Iris pigment epithelial cell (primary cell): ENCODE data around the gene TMEM26.
A peak's percentile ranks its signal among the peaks of the same experiment; 100 is the strongest.

Experiments used
- DNase-seq: peaks from one replicate; pipeline ENCODE4 v3.0.0-alpha.2; 2011; ENCODE audit warnings: low read depth

TMEM26 gene

GRCh38 chr10:61458031-61458430 lies 4.8 kb upstream of the TMEM26 start:
- no peak for DNase-seq

- DNase-seq, result peak; percentile 59
Observed at GRCh38 chr10:61456095-61456789, 3.1 kb upstream of the TMEM26 start.

DNA sequence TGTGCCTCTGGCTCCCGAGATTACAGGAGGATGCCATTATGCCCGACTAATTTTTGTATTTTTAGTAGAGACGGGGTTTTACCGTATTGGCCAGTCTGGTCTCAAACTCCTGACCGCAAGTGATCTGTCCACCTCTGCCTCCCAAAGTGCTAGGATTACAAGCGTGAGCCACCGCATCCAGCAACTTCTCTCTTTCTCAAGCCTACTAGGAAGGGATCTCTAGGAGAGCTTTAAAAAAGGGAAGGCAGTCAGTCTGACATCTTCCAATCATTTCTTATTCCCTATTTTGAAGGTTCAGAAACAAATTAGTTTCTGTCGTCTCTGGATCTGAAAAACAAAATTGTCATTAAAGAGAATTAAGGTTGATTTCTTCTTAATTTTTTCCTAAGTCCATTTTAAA lies 2.5 kb upstream of the TMEM26 start:
- DNase-seq, result no peak

GRCh38 chr10:61454541-61454940 lies 1.4 kb upstream of the TMEM26 start:
- no peak for DNase-seq

DNA sequence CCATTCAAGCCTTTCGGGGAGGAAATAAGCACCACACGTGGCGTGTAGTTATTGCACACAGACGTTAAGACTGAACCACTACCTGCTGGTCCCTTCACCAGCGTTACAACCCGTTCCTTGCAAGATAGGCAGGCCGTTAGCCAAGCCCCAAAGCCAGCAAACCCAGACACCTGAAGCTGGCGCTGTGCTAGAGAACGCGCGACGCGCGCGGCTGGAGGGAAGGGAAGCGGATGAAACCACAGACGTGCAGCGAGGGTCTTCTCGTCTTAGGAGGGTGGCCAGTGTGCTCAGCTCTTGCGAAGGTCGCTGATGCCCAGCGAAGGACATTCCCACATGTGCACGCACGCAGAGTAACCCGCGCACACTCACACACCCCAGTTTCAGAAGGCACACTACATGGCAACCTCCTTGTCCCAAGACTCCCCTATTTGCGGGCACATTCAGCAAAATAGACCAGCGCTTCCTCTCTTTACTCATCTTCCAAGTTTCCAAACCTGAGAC lies 980 bp downstream of the TMEM26 start:
- DNase-seq, result peak; percentile 8

GRCh38 chr10:61451357-61451756 lies 1.8 kb downstream of the TMEM26 start:
- no peak for DNase-seq

- DNase-seq, result no peak
Observed at GRCh38 chr10:61448841-61449600, 4.2 kb downstream of the TMEM26 start.

GRCh38 chr10:61448091-61448490 lies 5.1 kb downstream of the TMEM26 start:
- DNase-seq, result no peak

GRCh38 chr10:61439058-61439609 lies 14.0 kb downstream of the TMEM26 start:
- no peak for DNase-seq

- peak; percentile 70 for DNase-seq
Observed at GRCh38 chr10:61438141-61438988, 14.8 kb downstream of the TMEM26 start.

DNA sequence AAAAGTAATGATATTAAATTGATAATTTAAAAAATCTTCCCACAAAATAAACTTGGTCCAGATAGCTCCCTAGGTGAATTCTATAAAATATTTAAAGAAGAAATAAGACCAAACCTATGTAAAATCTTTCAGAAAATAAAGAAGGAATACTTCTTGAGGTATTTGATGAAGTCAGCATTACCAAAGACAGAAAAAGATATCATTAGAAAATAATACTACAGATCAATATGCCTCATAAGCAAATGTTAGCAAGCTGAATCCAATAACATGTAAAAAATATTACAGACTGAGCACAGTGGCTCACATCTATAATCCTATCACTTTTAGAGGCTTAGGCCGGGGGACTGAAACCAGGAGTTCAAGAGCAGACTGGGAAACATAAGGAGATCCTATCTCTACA lies 30.0 kb downstream of the TMEM26 start:
- DNase-seq, result no peak

DNA sequence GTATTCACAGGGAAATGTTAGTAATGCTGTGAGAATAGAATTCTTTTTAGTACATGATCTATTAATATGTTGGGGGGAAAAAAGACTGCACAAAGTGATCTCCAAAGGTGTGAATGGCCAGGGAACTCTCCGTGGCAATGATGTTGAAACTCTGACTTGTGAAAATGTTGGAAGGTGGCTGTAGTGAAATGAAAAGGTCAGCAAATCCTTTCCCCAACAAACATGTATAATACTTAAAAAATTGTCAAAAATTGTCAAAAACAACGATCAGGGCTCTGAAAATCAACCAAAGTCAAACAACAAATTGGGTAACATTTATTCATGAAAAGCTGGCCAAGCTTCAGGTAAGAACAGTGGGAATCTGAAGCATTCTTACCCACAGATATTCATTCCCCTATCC lies 35.5 kb downstream of the TMEM26 start:
- DNase-seq, result no peak

DNA sequence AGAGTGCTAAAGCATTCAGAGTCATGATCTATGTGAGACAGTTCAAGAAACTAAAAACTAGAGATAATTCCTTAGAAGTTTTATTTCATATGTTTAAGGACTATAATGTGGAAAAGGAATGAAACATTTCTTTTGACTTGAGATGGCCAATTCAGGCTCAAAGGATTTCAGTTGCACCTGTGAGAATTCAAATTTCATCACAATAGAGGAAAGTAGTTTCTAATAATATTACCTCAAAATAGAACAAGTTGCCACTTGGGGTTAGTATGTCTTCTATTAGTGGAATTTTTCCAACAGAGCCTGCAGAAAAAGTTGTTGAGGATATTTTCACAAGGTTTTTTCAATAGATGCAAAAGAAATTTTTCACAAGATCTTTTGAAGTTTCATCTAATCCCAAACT lies 37.4 kb downstream of the TMEM26 start:
- no peak for DNase-seq

- DNase-seq, result no peak
Observed at GRCh38 chr10:61411706-61412105, 41.5 kb downstream of the TMEM26 start.

DNA sequence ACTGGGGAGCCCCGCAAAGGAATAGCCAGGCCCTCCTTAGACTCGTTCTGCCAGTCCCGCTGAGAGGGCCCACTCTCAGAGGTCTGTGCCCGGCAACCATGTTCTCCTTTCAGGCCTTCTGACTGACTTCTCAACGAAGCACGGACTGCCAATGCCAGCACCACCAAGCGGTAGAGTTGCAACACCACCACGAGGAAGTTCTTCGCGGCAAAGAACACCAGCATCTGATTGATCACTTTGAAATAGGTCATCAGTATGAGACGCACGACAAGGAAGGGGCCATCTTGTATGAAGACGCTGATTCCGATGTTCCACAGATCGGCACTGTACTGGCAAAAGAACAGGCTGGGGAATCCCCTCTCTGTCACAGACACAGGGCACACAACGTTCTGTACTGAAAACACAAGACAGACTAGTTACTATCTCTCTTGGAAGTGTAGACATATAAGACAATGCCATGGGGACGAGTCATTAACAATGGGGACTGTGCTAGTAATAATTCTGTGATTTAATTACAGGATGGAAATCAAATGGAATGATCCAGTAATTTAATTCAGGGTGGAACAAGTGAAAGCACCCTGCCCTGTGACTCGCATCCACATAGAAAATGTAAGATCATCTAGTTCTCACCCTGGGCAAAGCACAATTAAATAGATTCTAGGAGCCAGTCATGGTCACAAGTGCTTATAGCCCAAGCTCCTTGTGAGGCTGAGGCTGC lies 42.7 kb downstream of the TMEM26 start:
- peak; percentile 0 for DNase-seq

DNA sequence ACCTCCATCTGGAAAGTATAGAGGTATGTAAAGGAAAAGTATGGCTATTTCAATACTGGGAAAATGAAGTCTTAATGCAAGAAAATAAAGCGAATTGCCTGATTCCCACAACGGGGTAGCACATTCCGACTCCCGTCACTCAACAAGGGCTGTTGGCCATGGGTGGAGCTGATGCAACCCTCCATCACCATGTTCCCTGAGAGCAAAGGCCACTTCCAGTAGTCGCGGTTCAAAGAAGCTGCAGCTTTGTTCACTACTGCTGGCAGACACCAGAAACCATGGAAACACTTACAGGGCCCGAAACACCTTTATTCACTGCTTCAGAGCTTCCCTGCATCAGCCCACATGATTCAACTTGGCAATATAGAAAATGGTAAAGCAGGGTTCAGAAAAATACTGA lies 44.0 kb downstream of the TMEM26 start:
- DNase-seq, result no peak

DNA sequence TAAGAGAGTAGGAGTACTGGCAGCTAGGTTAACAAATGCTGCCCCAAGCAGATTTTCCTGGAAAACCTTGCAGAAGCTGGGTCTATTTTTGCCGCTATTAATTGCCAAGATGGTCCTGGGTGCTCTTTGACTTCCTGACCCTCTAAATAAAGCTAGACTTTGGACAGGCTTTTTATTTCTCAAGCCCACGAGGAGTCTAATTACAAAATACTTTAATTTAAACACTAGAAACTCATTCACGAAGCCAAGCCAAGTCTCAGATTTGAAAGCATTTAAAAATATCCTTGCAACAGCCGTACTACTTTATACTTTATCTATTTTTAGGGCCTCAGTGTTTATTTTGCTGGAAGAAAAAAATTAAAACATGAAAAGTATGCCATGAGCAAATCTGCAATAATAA lies 45.1 kb downstream of the TMEM26 start:
- DNase-seq, result no peak

DNA sequence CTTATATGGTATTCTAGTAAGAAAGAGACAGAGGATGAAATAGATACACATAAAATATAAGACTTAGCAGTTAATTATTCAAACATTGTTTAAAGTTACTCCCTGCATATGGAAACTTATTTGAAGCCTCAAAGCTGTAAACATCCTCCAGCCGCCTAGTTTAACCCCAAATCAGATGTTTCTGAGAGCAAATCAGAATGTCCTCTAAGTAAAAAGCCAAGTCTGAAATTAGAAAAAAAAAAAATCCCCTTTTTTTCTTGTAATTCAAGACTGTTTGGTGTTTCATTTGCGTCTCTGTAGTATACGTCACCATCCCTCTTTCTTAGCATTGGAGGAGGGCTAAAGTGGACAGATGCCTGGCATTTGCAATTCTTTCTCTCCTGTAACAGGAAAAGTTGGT lies 46.4 kb downstream of the TMEM26 start:
- no peak for DNase-seq

DNA sequence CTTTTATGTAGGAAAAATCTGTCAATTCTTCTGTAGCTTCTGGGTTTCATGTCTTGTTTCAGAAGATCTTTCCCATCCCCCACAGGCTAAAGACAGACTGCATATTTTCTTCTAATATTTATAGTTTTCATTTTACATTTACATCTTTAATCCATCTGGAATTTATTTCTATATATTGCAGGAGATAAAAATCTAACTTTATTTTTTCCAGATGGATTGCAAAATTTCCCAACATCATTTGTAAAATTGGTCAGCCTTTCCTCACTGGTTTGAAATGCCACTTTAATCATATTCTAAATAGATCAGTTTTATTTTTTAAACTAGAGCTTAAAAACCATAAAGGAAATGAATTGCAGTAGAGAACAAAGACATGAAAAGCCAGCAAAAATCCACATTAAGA lies 46.9 kb downstream of the TMEM26 start:
- DNase-seq, result no peak

DNA sequence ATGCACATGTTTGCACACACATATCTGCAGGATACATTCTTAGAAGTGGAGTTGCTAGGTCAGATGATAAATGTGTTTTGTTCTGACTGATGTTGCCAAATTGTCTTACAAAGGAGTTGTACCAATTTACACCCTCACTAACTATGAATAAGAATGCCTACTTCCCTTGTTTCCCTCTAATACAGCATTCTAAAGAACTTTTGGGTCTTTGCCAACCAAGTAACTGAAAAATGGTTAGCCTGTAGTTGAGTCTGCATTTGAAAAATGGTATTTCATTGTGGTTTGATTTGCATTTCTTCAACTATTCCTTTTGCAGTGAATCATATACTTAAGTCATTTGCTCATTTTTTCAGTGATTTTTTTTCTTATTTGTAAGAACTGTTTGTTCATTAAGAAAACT lies 48.4 kb downstream of the TMEM26 start:
- DNase-seq, result peak; percentile 69

DNA sequence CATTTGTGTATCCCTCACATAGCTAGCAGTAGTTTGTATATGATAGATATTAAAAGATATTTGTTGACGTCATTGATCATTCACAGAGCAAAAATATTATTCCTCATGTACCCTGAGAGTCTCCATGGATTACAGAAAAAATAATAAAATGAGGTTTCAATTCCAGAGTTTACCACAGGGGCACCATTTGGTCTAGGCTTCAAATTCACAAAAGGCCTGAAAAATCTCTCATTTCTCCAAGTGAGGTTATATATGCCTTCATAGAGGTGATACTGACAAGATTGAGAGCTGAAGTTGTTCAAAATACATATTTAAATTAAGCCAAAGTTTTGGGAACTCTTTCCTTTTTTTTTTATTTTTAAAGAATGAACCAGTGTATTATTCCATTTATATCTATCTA lies 52.7 kb downstream of the TMEM26 start:
- no peak for DNase-seq

DNA sequence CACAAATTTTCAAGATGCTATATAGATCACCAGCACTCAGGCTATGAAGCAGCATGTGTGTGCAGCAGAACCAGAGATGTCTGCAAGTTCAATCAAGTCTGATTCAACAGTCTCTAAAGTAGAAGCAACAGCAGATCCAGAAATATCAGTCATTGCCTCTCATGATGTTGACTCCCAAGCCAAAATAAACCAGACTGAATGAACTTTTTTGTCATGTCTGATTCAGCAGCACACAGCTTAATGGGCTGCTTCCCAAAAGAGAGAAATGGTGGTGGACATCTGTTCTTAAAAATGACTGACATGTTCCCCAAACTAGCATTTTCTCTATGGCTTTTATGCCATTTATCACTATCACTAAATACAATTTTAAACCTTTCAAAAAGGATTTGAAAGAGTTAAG lies 53.8 kb downstream of the TMEM26 start:
- DNase-seq, result peak; percentile 1
